ENCODE data around the gene ABR.

- TF ChIP-seq, protein P1, sequence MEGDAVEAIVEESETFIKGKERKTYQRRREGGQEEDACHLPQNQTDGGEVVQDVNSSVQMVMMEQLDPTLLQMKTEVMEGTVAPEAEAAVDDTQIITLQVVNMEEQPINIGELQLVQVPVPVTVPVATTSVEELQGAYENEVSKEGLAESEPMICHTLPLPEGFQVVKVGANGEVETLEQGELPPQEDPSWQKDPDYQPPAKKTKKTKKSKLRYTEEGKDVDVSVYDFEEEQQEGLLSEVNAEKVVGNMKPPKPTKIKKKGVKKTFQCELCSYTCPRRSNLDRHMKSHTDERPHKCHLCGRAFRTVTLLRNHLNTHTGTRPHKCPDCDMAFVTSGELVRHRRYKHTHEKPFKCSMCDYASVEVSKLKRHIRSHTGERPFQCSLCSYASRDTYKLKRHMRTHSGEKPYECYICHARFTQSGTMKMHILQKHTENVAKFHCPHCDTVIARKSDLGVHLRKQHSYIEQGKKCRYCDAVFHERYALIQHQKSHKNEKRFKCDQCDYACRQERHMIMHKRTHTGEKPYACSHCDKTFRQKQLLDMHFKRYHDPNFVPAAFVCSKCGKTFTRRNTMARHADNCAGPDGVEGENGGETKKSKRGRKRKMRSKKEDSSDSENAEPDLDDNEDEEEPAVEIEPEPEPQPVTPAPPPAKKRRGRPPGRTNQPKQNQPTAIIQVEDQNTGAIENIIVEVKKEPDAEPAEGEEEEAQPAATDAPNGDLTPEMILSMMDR (IDR thresholded peaks at IDR 0.05; ENCODE audit: poor library complexity, severe bottlenecking), result peak; percentile 39
- TF ChIP-seq EZH2 (IDR thresholded peaks at IDR 0.05; ENCODE audit: borderline replicate concordance, insufficient read depth, low read length, poor library complexity, severe bottlenecking) (no peak), POLR2AphosphoS5 (IDR thresholded peaks at IDR 0.05) (peak; percentile 70)
Observed at GRCh38 chr17:1108478-1108764, 71.4 kb downstream of the ABR start.
